NCI-H69 (cell line): Measurements from ENCODE around the gene TAAR2.
A peak's percentile ranks its signal among the peaks of the same experiment; 100 is the strongest.
"Not testable (repeated sequence)": the region's sequence is repeated elsewhere in the genome, so short reads cannot be mapped to it uniquely, and the experiment has no call there.

ENCODE experiments used
- DNase-seq: peaks from one replicate; lab custom pipeline; 2025; lab: John Stamatoyannopoulos, UW

The TAAR2 gene

GRCh38 chr6:132624175-132624574 lies at the start of gene TAAR2:
Gene TAAR2 (minus strand): TSS chr6:132624275. CDS start chr6:132624275, 0 bp downstream.
- DNase-seq = no peak

- no peak for DNase-seq
Measured at GRCh38 chr6:132673376-132674094, 49.5 kb upstream of the TAAR2 start.

DNA sequence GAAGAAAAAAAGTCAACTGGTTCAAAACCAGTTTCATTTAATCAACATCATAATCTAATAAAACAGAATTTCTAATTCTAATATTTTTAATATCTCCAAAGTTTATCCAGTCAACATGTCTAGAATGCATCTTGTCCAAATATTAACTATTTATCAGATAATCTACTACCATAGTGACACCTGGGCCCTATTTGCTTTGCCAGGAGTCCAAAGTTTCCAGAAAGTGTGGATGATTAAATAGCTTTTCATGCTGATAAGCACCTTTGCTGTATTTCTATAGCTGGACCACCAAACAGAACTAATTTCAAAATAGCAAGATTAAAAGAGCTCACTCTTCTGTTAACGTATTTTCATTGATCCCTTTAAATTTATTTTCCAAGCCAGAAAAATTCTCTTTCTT lies 47.2 kb upstream of the TAAR2 start:
- DNase-seq = no peak

DNA sequence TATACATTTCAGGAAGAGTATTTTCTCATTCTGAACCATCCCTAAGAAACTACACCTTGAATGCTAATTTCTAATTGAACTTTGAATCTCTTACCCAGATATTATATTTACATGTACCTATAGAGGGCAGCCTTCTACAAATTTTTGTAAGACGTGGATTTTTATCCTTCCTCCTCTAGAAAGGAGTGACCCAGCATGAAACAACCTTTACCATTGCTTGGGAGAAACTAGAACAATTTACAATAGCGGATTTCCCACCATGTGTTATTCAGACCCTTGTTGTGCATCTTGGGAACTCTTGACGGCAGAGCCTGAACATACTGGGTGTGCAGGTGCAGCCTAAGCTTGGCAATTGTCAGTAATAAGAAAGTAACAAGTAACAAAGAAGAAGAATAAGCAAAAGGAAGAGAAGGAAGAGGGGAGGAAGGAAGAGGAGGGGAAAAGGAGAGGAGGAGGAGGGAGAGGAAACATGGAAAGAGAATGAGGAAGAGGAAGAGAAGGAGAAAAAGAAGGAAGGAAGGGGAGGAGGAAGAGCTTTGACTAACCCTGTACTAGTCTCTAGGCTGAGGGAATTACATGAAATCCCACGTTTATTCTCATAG lies 45.7 kb upstream of the TAAR2 start:
- DNase-seq = peak; percentile 65

- DNase-seq = no peak
Measured at GRCh38 chr6:132666118-132666517, 42.0 kb upstream of the TAAR2 start.

- DNase-seq = no peak
Measured at GRCh38 chr6:132664309-132665034, 40.4 kb upstream of the TAAR2 start.

- no peak for DNase-seq
Measured at GRCh38 chr6:132663661-132664060, 39.6 kb upstream of the TAAR2 start.

GRCh38 chr6:132661906-132662305 lies 37.8 kb upstream of the TAAR2 start:
- DNase-seq = no peak

- peak; percentile 70 for DNase-seq
Measured at GRCh38 chr6:132659082-132659481, 35.0 kb upstream of the TAAR2 start, which contains the start of gene TAAR1. Gene TAAR1 (minus strand): TSS chr6:132659182. CDS start chr6:132646003, 13,179 bp downstream.

GRCh38 chr6:132651062-132651461 lies 27.0 kb upstream of the TAAR2 start:
- no peak for DNase-seq

DNA sequence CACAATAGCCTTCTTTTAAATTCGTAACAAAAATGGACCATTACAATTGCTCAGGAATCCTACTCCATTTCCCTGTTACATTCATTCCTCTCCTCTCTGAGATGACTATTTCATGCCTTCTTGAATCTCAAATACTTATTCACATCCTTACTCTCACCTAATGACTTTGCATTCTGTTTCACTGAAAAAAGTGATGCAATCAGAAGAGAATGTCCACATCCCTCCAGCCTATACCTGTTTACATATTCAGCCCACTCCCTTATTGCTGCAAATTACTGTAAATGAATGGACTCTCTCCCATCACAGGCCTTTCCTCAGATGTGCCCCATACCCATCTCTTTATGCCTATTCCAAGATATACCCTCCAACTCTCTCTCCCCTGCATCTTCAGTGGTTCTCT lies 26.4 kb upstream of the TAAR2 start:
- DNase-seq = no peak

- DNase-seq = no peak
Measured at GRCh38 chr6:132648828-132649227, 24.8 kb upstream of the TAAR2 start.

GRCh38 chr6:132648356-132648755 lies 24.3 kb upstream of the TAAR2 start:
- peak; percentile 9 for DNase-seq

GRCh38 chr6:132643547-132643946 lies 19.5 kb upstream of the TAAR2 start:
- peak; percentile 78 for DNase-seq

- DNase-seq = not testable (repeated sequence)
Measured at GRCh38 chr6:132637135-132637534, 13.1 kb upstream of the TAAR2 start.

GRCh38 chr6:132635906-132636305 lies 11.8 kb upstream of the TAAR2 start:
- not testable (repeated sequence) for DNase-seq

DNA sequence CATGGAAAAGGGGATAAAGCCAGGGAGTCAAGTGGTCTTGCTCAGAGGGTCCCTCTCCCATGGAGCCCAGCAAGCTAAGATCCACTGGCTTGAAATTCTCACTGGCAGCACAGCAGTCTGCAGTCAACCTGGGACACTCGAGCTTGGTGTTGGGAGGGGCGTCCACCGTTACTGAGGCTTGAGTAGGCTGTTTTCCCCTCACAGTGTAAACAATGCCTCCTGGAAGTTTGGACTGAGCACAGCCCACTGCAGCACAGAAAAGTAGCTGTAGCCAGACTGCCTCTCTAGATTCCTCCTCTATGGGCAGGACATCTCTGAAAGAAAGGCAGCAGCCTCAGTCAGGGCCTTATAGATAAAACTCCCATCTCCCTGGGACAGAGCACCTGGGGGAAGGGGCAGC lies 11.2 kb upstream of the TAAR2 start:
- DNase-seq = not testable (repeated sequence)

GRCh38 chr6:132634796-132635195 lies 10.7 kb upstream of the TAAR2 start:
- no peak for DNase-seq

DNA sequence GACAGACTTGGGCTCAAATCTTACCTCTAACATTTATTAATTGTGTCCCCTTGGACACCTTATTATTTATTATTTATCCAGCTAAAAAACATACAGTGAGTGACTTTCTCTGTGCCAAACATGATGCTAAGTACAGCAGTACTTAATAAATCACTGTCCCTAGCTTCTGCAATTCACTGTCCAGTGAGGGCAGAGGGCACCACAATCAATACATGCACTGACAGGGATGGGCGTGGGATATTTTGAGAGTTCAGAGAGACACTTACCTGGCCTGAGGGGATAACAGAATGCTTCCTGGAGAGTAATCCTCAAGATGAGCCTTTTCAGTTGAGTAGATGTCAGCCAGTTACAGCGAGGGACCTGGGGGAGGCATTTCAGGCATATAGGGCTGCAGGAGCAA lies 9.3 kb upstream of the TAAR2 start:
- DNase-seq = no peak

GRCh38 chr6:132623106-132623845 lies 799 bp downstream of the TAAR2 start:
- DNase-seq = no peak

- no peak for DNase-seq
Measured at GRCh38 chr6:132616677-132617076, 7.4 kb downstream of the TAAR2 start.

GRCh38 chr6:132614554-132614953 lies 9.5 kb downstream of the TAAR2 start:
- DNase-seq = no peak
